Umbilical cord (tissue), 2 donors: ENCODE data around the gene CRB3. TPM values are rescaled to one million over a fixed set of nuclear protein-coding genes. Genes with fewer than 3 reads are reported as not detected.
A peak's percentile ranks its signal among the peaks of the same experiment; 100 is the strongest.
"Not testable (repeated sequence)": the region's sequence is repeated elsewhere in the genome, so short reads cannot be mapped to it uniquely, and the experiment has no call there.

Source experiments
- DNase-seq: peaks from one replicate; pipeline ENCODE4 v3.0.0-alpha.2; 2015; ENCODE audit warnings: low spot score
- total RNA-seq: library from RNA; depleted of rRNA; stranded (reverse); fragments of >200 nt; gene quantifications from one replicate; pipeline ENCODE4 v1.2.3, GENCODE V29; 2014; ENCODE audit warnings: low replicate concordance; ENCODE audit not compliant: insufficient read depth

The CRB3 gene
- total RNA-seq, 1 donor from 2014 or later, result 9.1 TPM

GRCh38 chr19:6491802-6492592 is 27.9 kb downstream of the CRB3 start:
- no peak for DNase-seq

GRCh38 chr19:6494438-6495036 is 30.5 kb downstream of the CRB3 start:
- no peak for DNase-seq

- no peak for DNase-seq
Measured at GRCh38 chr19:6495947-6496346, 31.9 kb downstream of the CRB3 start.

GRCh38 chr19:6498294-6499036 is 34.4 kb downstream of the CRB3 start:
- DNase-seq, result no peak

GRCh38 chr19:6499052-6499790 is 35.1 kb downstream of the CRB3 start:
- DNase-seq, result no peak

- DNase-seq, result no peak
Measured at GRCh38 chr19:6500837-6501739, 37.0 kb downstream of the CRB3 start.

- no peak for DNase-seq
Measured at GRCh38 chr19:6501740-6502648, 37.9 kb downstream of the CRB3 start, which contains the start of gene TUBB4A. TSS of gene TUBB4A (minus strand) at chr19:6502309. CDS start at chr19:6502212, 97 bp downstream.

GRCh38 chr19:6503407-6504201 is 39.5 kb downstream of the CRB3 start:
- no peak for DNase-seq

- not testable (repeated sequence) for DNase-seq
Measured at GRCh38 chr19:6508028-6508771, 44.1 kb downstream of the CRB3 start.

- no peak for DNase-seq
Measured at GRCh38 chr19:6509118-6509971, 45.3 kb downstream of the CRB3 start.

- DNase-seq, result no peak
Measured at GRCh38 chr19:6510618-6511017, 46.5 kb downstream of the CRB3 start.

GRCh38 chr19:6514089-6514488 is 50.0 kb downstream of the CRB3 start:
- DNase-seq, result no peak

- no peak for DNase-seq
Measured at GRCh38 chr19:6514926-6515544, 51.0 kb downstream of the CRB3 start.

GRCh38 chr19:6516018-6516658 is 52.1 kb downstream of the CRB3 start:
- peak; percentile 94 for DNase-seq
